Pericardium fibroblast (primary cell): Measurements from ENCODE around the gene SERPINC1. TPM values are rescaled to one million over a fixed set of nuclear protein-coding genes. Genes with fewer than 3 reads are reported as not detected.

Source experiments
- total RNA-seq: library from RNA; depleted of rRNA; stranded (reverse); fragments of >200 nt; gene quantifications from 2 replicates; pipeline ENCODE4 v1.2.3, GENCODE V29; 2015

Gene SERPINC1
- total RNA-seq, result not detected in 2 replicates

GRCh38 chr1:173917149-173917548 lies at the start of gene SERPINC1:
SERPINC1 (minus strand) TSS chr1:173917327; CDS start chr1:173917259, 68 bp downstream.

GRCh38 chr1:173868266-173869020 lies 48.7 kb downstream of the SERPINC1 start, which contains the start of gene ZBTB37:
ZBTB37 (plus strand) TSS chr1:173868380; CDS start chr1:173870226, 1,846 bp downstream.

GRCh38 chr1:173867753-173868265 lies 49.3 kb downstream of the SERPINC1 start, which contains the start of gene GAS5:
GAS5 (minus strand) TSS chr1:173867989.

Other genes starting within 250 kb of the SERPINC1 start
- 0.68 TPM in 1 of 2 replicates, not detected in the other for gene ANKRD45, start 247.5 kb downstream of the SERPINC1 start, total RNA-seq
- 21.1 and 36.4 TPM in 2 replicates for gene KLHL20, start 202.3 kb downstream of the SERPINC1 start, total RNA-seq
- 9.6 and 10.8 TPM in 2 replicates for gene DARS2, start 92.7 kb downstream of the SERPINC1 start, total RNA-seq
- gene CENPL, start 92.4 kb downstream of the SERPINC1 start, total RNA-seq, result 2.3 and 4.2 TPM in 2 replicates
- gene GAS5, start 49.3 kb downstream of the SERPINC1 start, total RNA-seq, result 485 and 1,441 TPM in 2 replicates
- 2.3 and 4.5 TPM in 2 replicates for gene ZBTB37, start 48.9 kb downstream of the SERPINC1 start, total RNA-seq
- gene RC3H1, start 105.0 kb upstream of the SERPINC1 start, total RNA-seq, result 7.5 and 11.6 TPM in 2 replicates
- 20.4 and 44.5 TPM in 2 replicates for gene RABGAP1L, start 242.2 kb upstream of the SERPINC1 start, total RNA-seq